Measurements from ENCODE around the gene AFF3.

AFF3 gene

DNA sequence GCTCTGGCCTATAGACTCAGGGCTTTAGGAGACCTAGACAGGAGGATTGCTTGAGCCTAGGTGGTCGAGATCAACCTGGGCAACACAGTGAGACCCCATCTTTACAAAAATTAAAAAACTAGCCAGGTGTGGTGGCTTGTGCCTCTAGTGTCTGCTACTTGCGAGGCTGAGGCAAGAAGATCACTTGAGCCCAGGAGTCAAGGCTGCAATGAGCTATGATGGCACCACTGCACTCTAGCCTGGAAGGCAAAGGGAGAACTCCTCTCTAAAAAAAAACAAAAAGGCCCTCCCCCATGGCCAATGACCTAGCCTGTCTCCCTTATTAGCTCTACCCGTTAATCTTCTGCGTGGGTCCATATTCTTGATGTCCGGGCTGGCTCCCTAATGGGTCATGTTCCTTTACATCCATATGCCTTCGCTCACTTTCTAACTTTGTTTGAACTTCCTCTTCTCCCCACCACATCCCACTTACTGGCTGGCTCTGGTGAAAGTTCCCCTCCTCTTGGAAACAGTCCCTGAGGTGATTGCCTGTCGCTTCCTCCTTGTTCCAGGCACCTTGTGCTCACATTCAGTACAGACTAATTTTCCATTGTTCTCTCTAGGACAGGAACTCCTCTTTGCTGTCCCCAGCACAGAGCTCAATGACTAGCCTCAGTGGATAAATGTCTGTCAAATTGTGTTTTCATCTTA, 103.0 kb downstream of the AFF3 start:
- Histone ChIP-seq H3K79me2 (ENCODE audit: control insufficient read depth, low read length) (no peaks in the 10 kb centered on the region), H3K4me3 (ENCODE audit: low read length) (no peak overlapping the region), H3K27ac (ENCODE audit: low read depth, low read length) (no peak overlapping the region), H3K36me3 (ENCODE audit: control insufficient read depth, low read length) (peaks cover 3% of the 10 kb centered on the region), H3K9me2 (replicated peaks; ENCODE audit: control insufficient read depth, low read length) (no peaks in the 10 kb centered on the region), H3F3A (ENCODE audit: control insufficient read depth, insufficient read depth) (no peaks in the 10 kb centered on the region), H3K9me3 (ENCODE audit: control insufficient read depth, insufficient read depth, low read length) (no peaks in the 10 kb centered on the region), H3K4me2 (ENCODE audit: low read length) (no peak overlapping the region), H4K20me1 (ENCODE audit: control insufficient read depth, insufficient read depth, low read depth, low read length) (no peaks in the 10 kb centered on the region; the same call in 1 of the 2 replicates), H3K27me3 (ENCODE audit: control insufficient read depth, low read length) (no peaks in the 10 kb centered on the region), H3K4me1 (ENCODE audit: control insufficient read depth, low read length) (no peaks in the 10 kb centered on the region)
- TF ChIP-seq, protein P1, sequence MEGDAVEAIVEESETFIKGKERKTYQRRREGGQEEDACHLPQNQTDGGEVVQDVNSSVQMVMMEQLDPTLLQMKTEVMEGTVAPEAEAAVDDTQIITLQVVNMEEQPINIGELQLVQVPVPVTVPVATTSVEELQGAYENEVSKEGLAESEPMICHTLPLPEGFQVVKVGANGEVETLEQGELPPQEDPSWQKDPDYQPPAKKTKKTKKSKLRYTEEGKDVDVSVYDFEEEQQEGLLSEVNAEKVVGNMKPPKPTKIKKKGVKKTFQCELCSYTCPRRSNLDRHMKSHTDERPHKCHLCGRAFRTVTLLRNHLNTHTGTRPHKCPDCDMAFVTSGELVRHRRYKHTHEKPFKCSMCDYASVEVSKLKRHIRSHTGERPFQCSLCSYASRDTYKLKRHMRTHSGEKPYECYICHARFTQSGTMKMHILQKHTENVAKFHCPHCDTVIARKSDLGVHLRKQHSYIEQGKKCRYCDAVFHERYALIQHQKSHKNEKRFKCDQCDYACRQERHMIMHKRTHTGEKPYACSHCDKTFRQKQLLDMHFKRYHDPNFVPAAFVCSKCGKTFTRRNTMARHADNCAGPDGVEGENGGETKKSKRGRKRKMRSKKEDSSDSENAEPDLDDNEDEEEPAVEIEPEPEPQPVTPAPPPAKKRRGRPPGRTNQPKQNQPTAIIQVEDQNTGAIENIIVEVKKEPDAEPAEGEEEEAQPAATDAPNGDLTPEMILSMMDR (IDR thresholded peaks at IDR 0.05; ENCODE audit: low read depth, low read length, poor library complexity, severe bottlenecking) = no peak
- TF ChIP-seq EZH2phosphoT487 (IDR thresholded peaks at IDR 0.05; ENCODE audit: borderline replicate concordance, low read length) = no peak

DNA sequence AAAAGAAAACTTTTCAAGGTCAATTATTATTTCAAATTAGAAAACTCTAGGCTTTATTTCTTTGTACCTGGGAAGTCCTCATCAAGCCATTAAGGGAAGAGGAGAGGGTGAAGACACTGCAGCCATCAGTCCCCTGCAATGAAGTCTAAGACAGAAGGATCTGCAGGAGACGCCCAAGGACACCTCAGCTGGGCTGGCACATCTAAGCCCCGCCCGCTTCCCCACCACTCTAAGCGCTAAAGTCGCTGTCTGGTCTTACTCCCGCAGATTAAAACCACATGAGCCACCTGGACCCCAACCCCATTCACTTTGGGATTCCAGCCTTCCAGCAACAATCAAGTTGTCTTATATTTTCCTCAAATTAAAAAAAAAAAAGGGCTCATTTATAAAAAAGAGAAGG, 104.4 kb downstream of the AFF3 start:
- no peaks in the 10 kb centered on the region for H3K36me3 ChIP-seq (ENCODE audit: control insufficient read depth, low read length)

DNA sequence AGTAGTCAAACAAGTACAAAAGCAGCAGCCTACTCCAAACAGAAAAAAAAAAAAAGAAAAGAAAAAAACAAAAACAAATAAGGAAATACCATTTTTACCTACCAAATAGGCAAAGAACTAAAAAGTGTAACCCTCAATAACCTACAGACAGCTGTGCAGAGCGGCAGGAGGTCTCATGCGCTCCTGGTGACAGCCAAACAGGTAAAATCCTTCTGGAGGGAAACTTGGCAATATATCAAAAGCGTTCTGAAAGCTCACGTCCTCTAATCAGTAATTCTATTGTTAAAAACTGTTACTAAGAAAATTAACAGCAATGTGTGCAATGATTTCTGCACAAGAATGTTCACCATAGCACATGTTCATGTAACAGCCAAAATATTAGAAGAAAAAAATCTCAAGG, 105.6 kb downstream of the AFF3 start:
- Histone ChIP-seq H3K27me3 (ENCODE audit: control insufficient read depth, low read length) (no peaks in the 10 kb centered on the region), H3K4me1 (ENCODE audit: control insufficient read depth, low read length) (no peaks in the 10 kb centered on the region), H3K36me3 (ENCODE audit: control insufficient read depth, low read length) (no peaks in the 10 kb centered on the region), H3K27ac (ENCODE audit: low read depth, low read length) (no peak overlapping the region), H3F3A (ENCODE audit: control insufficient read depth, insufficient read depth) (no peaks in the 10 kb centered on the region), H3K79me2 (ENCODE audit: control insufficient read depth, low read length) (no peaks in the 10 kb centered on the region), H4K20me1 (ENCODE audit: control insufficient read depth, insufficient read depth, low read depth, low read length) (no peaks in the 10 kb centered on the region; the same call in 1 of the 2 replicates), H3K9me3 (ENCODE audit: control insufficient read depth, insufficient read depth, low read length) (no peaks in the 10 kb centered on the region), H3K9me2 (replicated peaks; ENCODE audit: control insufficient read depth, low read length) (no peaks in the 10 kb centered on the region), H3K4me3 (ENCODE audit: low read length) (no peak overlapping the region), H3K4me2 (ENCODE audit: low read length) (no peak overlapping the region)
- TF ChIP-seq EZH2phosphoT487 (IDR thresholded peaks at IDR 0.05; ENCODE audit: borderline replicate concordance, low read length) = no peak
- TF ChIP-seq, protein P1 (IDR thresholded peaks at IDR 0.05; ENCODE audit: low read depth, low read length, poor library complexity, severe bottlenecking) = no peak

More for the DNA sequence above, 104.4 kb downstream of the AFF3 start:
- no peaks in the 10 kb centered on the region for H3K9me2 ChIP-seq (replicated peaks; ENCODE audit: control insufficient read depth, low read length)
- TF ChIP-seq, protein P1 (IDR thresholded peaks at IDR 0.05; ENCODE audit: low read depth, low read length, poor library complexity, severe bottlenecking) = no peak
- no peak for TF ChIP-seq EZH2phosphoT487 (IDR thresholded peaks at IDR 0.05; ENCODE audit: borderline replicate concordance, low read length)
- H3K4me1 ChIP-seq (ENCODE audit: control insufficient read depth, low read length) = no peaks in the 10 kb centered on the region
- no peak overlapping the region for H3K4me2 ChIP-seq (ENCODE audit: low read length)
- no peaks in the 10 kb centered on the region for H3K9me3 ChIP-seq (ENCODE audit: control insufficient read depth, insufficient read depth, low read length)
- no peaks in the 10 kb centered on the region; the same call in 1 of the 2 replicates for H4K20me1 ChIP-seq (ENCODE audit: control insufficient read depth, insufficient read depth, low read depth, low read length)
- H3K27ac ChIP-seq (ENCODE audit: low read depth, low read length) = no peak overlapping the region
- H3K79me2 ChIP-seq (ENCODE audit: control insufficient read depth, low read length) = no peaks in the 10 kb centered on the region
- H3K4me3 ChIP-seq (ENCODE audit: low read length) = no peak overlapping the region
- no peaks in the 10 kb centered on the region for H3K27me3 ChIP-seq (ENCODE audit: control insufficient read depth, low read length)
- no peaks in the 10 kb centered on the region for H3F3A ChIP-seq (ENCODE audit: control insufficient read depth, insufficient read depth)
